Thyroid gland (tissue), 4 donors: ENCODE results near the gene CLEC2D.

Experiments used
- CTCF ChIP-seq, 6 experiments: fragments of 200-600 bp in 3 of 6; fragments of 450-650 bp in 3 of 6; sonication (generic) in 3 of 6; IDR thresholded peaks; one replicate each; pipeline ENCODE4 v1.5.1; 2016 to 2019; ENCODE audit warnings: antibody characterized with exemption in 6 of 6, mild to moderate bottlenecking in 2 of 6, inconsistent platforms in 1 of 6, moderate library complexity in 1 of 6
- POLR2A ChIP-seq, 2 donors: fragments of 450-650 bp; IDR thresholded peaks; one replicate each; pipeline ENCODE4 v1.6.1; 2017; ENCODE audit warnings: antibody characterized with exemption in 2 of 2, mild to moderate bottlenecking in 2 of 2, moderate library complexity in 1 of 2

GRCh38 chr12:9717070-9717925 lies 47.8 kb downstream of the CLEC2D start:
- TF ChIP-seq CTCF (IDR thresholded peaks at IDR 0.05) (no peak), POLR2A (IDR thresholded peaks at IDR 0.05) (no peak)
